Globus pallidus (tissue), 1 donor: Measurements from ENCODE around the gene PTGER3.
"Not testable (repeated sequence)": the region's sequence is repeated elsewhere in the genome, so short reads cannot be mapped to it uniquely, and the experiment has no call there.

Source experiments
- DNase-seq: peaks from one replicate; pipeline ENCODE4 v3.0.0-alpha.2; 2015; ENCODE audit warnings: low spot score

The PTGER3 gene

DNA sequence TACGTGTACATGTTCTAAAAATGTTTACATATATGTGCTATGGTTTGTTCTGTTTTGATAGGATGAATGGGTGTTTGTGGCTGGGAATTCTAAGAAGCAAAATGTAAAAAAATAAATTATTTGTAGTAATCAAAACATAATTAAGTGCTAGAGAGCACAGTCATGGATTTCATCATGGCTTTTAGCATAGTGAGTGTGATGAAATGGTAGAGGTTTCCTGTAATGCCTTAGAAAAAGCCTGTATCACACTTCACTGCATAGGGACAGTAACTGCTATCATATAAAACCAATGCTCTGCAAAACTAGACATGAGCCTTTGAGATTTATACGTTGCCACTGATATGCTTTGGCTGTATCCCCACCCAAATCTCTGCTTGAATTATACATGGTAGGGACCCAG is 99.8 kb downstream of the PTGER3 start:
- no peak for DNase-seq

DNA sequence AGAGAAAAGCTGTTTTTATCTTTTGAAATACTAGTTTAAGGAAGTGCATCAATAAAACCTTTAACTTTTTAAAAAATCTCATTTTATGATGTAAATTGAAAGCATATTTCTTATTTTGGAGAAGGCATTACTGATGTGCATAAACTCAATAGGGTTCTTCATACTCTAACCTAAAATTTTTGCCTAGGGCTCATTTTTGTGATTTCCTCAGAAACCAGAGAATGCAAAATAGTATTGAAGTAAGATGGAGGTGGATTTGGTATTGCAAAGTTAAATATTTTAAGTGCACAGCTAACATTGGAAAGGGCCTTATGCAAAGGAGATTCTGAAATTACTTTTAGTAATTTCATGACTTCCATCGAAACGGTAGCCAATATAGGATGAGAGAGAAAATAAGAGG is 101.9 kb downstream of the PTGER3 start:
- DNase-seq, result no peak

DNA sequence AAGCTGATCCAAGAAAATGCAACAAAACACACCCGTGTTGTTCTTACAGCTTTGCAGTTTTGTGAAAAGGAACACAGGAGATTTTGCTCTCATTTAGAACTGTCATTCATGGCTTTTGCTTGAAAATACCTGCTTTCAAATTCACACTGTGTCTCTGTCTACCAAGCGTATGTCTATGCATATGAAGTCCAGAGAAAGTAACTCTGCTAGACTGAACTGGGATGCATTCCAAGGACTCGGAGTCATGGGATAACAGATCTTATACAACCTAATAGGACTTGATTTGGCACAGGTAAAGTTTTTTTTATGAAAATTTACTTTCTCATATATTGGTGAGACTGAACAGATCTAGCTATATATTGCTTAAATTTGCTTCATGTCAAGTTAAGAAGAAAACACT is 102.4 kb downstream of the PTGER3 start:
- DNase-seq, result no peak

DNA sequence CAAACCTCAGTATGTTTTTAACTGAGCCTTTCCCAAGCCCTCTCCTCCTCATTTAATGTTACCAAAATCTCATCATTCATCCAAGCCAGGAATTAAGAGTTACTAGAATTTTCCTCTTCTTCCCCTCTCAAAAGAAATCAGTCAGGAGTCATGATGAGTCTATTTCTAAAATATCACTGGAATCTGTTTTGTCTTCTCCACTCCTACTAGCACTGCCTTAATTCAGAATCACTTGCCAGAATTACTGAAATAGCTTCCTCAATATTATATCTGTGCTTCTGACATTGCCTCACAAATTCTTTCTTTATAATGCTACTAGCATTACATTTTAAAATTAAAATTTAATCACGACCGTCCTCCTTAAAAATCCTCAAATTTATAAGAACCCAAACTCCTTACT is 106.1 kb downstream of the PTGER3 start:
- DNase-seq, result no peak

DNA sequence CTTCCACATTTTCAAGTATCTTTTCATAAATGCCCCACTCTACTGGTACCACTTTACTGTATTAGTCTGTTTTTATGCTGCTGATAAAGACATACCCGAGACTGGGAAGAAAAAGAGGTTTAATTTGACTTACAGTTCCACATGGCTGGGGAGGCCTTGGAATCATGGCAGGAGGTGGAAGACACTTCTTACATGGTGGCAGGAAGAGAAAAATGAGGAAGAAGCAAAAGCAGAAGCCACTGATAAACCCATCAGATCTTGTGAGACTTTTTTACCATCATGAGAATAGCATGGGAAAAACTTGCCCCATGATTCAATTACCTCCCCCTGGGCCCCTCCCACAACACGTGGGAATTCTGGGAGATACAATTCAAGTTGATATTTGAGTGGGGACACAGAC is 107.2 kb downstream of the PTGER3 start:
- DNase-seq, result not testable (repeated sequence)

DNA sequence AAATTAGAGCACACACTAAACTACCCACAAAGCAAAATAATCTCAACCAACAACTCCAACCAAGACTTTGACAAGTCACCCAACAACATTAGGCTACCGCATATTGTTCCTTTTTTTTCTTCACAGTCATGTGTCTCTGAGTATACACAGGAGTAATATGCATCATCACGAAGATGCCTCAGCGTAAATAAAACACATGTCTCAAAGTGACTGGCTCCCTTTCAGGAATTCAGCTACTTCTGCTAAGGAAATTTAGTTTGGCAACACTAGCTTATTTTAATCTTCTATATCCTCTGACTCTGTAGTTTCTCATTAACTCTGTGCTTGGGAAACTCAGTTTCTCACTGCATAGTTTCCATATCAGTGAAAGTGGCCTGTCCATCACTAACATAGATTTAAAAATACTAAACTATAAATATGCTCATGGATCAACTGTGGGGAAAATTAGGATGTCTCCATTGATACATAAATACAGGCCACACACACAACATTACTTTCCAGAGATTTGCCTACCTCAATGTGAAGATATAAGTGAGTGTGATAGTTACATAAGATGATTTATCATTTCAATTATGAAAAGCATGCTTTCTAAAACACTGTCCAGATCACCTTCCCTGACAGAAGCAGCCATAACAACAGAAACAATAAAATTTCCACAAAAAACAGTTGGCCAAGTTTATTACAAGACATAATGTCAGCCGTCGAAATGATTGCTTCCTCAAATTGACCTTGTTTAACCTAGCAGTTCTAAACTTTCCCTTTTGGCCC is 113.2 kb downstream of the PTGER3 start:
- no peak for DNase-seq

DNA sequence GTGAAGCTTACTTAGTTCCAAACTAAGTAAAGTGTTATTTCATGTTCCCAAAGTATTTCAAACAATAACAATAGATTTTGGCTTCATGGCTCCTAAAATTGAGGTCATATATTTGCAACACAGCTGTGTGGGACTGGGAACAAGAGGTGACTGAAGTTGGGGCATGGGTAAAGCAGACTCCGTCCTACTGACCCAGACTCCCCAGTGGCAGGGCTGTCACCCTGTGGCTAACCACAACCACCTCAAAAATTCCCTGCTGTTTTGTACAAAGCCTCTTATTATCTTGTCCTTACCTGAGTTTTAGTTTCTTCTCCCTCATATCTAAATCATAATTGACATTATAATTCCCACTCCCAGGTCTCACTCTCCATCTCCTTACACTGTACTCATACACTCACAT is 117.6 kb downstream of the PTGER3 start:
- no peak for DNase-seq

DNA sequence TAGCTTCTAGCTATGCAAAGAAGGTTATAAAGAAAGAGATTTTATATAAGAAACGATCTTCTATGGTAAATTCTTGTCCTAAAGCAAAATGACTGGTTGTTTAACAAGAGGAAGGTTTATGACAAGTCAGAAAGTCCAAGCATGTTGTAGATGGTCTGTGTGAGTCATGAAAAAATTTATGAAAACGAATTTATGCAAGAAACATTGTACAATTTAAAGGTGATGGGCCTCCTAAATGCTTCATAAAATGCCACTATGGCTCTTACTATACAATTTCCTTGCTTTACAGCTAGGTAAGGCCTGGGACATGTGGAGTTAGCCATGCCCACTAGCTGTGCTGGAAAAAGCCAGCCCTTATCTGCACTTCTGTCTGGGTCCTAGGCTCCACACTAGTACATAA is 125.4 kb downstream of the PTGER3 start:
- DNase-seq, result no peak
